HuH-7.5 (cell line): ENCODE results near the gene MYO18B.
"Not testable (repeated sequence)": the region's sequence is repeated elsewhere in the genome, so short reads cannot be mapped to it uniquely, and the experiment has no call there.

ENCODE experiments used
- DNase-seq: peaks from one replicate; pipeline ENCODE4 v3.0.0; 2011; ENCODE audit warnings: low spot score

MYO18B gene

DNA sequence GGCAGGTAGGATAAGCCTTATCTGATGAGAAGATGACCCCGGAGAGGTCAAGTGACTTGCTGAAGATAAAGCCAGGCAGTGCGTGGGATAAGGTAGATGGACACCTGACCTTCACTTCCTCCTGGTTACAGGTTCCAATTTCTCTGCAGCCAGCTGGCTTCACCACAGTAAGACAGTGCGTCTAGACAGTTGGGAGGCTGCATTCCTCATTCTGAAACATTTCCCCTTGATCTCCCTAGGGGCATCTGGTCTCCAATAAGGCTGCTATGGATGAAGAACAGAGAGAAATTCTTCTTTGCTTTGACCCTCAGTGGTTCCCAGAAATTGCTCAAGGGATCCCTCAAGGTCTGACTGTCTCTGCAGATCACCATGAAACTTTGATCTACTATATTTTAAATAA is 211.3 kb downstream of the MYO18B start:
- no peak for DNase-seq

- DNase-seq = peak; percentile 55
These were observed 211.9 kb downstream of the MYO18B start for GRCh38 chr22:25953919-25954318.

DNA sequence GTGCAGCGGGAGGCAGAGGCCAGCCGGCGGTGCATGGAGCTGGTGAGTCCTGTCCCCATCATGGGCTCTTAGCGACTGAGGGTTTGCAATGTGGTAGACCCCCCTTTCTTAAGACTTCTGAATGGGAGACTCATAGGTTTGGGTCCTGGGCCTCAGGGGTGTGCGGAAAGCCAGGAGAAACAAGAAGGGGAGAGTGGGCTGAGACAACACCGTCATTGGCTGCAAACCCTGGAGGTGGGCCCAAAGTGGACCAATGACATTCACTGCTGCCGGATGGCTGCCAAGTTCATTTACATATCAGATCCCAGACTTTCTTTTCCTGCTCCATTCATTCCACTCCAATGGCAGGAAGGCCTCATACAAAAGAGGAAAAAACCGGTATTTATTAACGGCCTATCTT is 213.3 kb downstream of the MYO18B start:
- DNase-seq = no peak

GRCh38 chr22:25956801-25957200 is 214.8 kb downstream of the MYO18B start:
- no peak for DNase-seq

- no peak for DNase-seq
These were observed 218.1 kb downstream of the MYO18B start for GRCh38 chr22:25959818-25960774.

DNA sequence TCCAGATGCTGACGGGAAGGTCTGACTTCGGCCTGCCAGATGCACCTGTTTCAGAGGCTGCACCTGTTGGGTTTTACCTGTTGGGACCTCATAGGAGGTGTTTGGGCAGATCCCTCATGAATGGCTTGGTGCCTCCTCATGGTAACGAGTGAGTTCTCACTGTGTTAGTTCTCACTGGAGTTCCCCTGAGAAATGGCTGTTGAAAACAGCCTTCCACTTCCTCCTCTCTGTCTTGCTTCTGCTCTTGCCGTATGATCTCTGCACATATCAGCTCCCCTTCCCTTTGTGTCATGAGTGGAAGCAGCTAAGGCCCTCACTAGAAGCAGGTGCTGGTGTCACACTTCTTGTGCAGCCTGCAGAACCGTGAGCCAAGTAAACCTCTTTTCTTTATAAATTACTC is 219.7 kb downstream of the MYO18B start:
- no peak for DNase-seq

- no peak for DNase-seq
These were observed 220.7 kb downstream of the MYO18B start for GRCh38 chr22:25962711-25963110.

GRCh38 chr22:25964961-25965730 is 223.2 kb downstream of the MYO18B start:
- no peak for DNase-seq

DNA sequence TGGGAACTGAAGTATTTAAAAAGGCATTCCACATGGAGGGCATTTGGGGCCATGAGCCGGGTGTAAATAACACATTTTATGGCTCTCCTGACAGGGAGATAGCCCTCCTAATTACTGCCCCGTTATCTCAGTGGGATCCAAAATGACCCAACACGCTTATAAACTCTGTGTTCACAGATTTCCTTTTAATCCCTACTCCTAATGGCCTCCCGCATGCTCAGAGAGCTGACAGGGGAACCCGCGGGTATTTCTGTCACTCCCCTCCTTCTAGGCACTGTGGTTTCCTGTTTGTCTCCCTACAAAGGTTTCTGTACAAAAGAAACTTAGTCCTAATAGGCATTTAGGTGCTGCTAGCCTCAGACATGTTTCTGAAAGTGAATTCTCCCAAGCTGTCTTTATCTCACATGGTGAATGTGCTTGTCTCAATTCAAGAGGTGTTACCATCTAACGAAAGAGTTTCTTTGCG is 224.5 kb downstream of the MYO18B start:
- DNase-seq = no peak

DNA sequence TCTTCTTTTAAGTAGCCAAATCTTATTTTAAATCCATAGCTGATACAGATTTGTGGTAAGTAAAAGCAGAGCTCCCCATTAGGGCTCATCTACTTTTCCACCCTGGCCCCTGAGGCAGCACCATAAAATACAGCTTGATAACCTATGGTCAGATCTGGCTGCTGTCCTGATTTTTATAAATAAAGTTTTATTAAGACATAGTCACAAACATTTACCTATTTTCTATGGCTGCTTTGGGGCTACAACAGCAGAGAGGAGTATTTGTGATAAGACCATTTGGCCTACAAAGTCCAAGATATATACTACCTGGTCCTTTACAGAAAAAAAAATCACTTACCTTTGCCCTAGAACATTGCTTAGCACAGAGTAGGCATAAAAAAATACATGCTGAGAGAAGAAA is 227.3 kb downstream of the MYO18B start:
- no peak for DNase-seq

- DNase-seq = no peak
These were observed 227.9 kb downstream of the MYO18B start for GRCh38 chr22:25969901-25970300.

DNA sequence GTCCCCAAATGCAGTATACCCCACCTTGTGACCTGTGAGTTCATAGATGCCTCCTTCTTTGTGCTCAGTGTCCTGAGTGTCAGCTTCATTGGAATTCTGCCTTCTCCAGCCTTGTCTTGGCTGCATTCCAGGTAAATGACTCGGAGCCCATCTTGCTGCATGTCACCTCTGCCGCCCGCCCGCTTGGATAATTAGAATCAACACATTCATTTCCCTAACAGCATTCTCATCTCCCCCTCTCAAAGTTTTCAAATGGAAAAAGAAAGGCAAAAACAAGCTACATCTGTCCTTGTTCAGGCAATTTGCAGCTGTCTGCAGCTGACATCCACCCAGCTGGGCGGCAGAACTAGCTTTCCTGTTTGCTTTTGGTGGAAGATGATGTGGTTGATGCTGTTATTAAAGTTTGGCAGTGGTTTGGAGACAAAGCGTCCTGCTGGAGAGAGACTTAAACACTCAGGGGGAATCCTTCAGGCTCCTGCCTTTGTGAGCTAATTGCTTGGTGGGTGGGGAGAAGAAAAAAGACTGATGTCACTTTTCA is 228.5 kb downstream of the MYO18B start:
- DNase-seq = no peak

- no peak for DNase-seq
These were observed 229.2 kb downstream of the MYO18B start for GRCh38 chr22:25970999-25971811.

- no peak for DNase-seq
These were observed 230.4 kb downstream of the MYO18B start for GRCh38 chr22:25972397-25972796.

DNA sequence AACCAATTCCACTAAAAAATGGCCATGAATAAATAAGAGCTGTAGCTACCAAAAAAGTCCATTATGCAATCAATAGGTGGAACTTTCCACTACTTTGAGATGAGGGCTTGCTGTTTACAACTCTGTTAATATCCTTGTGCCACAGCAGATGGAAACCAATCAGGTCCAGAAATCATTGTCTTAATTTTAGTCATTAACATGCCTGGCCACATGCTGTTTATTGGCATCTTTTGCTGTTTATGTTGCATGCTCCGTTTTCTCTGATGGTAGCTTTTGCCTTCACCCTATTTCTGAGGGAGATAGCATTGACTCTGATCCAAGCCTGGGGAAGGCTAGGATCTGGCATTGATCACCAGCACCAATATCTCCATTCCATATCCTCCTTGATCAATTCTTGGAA is 234.4 kb downstream of the MYO18B start:
- no peak for DNase-seq

- DNase-seq = no peak
These were observed 238.0 kb downstream of the MYO18B start for GRCh38 chr22:25979968-25980367.

GRCh38 chr22:25984911-25985310 is 242.9 kb downstream of the MYO18B start:
- DNase-seq = not testable (repeated sequence)

GRCh38 chr22:25987948-25988347 is 246.0 kb downstream of the MYO18B start:
- no peak for DNase-seq

- DNase-seq = no peak
These were observed 249.0 kb downstream of the MYO18B start for GRCh38 chr22:25990940-25991339.

GRCh38 chr22:25992331-25992730 is 250.3 kb downstream of the MYO18B start:
- no peak for DNase-seq

DNA sequence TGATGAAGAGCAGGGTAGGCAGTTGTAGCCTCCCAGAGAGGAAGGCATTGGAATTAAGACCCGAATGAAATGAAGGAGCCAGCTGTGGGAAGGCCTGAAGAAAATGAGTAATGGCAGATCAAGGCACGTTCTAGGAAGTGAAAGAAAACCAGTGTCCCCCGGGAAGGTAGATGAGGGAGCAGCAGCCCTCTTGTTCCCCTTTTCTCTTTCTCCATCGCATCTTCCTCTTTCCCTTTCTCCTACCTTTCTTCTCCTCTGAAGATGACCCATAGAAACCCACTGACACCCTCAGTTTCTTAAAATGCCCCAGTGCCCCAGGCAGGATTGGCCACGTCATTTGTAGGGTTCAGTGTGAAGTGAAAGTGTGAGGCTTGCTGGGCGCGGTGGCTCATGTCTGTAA is 254.7 kb downstream of the MYO18B start:
- DNase-seq = no peak
